ENCODE results near the gene ATXN10.

The ATXN10 gene

GRCh38 chr22:45812910-45813309 is 141.3 kb downstream of the ATXN10 start:
- Histone ChIP-seq H3K4me2 (ENCODE audit: low read length) (no peak overlapping the region), H2AFZ (ENCODE audit: low read depth, low read length) (no peak overlapping the region), H3K9me3 (ENCODE audit: insufficient read depth, low read length) (no peaks in the 10 kb centered on the region), H3K36me3 (replicated peaks; ENCODE audit: low read depth, low read length) (peaks cover 19% of the 10 kb centered on the region), H3K4me1 (ENCODE audit: low read length) (no peaks in the 10 kb centered on the region), H3K4me3 (ENCODE audit: low read length) (no peak overlapping the region), H4K20me1 (ENCODE audit: insufficient read depth, low read length) (no peaks in the 10 kb centered on the region), H3K27me3 (ENCODE audit: low read depth, low read length) (no peaks in the 10 kb centered on the region), H3K79me2 (ENCODE audit: low read length) (no peaks in the 10 kb centered on the region), H3K9ac (ENCODE audit: low read length) (no peak overlapping the region), H3K27ac (ENCODE audit: low read length) (no peak overlapping the region)
- TF ChIP-seq CTCF (IDR thresholded peaks at IDR 0.05; ENCODE audit: low read depth, low read length) (no peak), EZH2phosphoT487 (IDR thresholded peaks at IDR 0.05; ENCODE audit: low read depth) (no peak)

GRCh38 chr22:45814198-45814597 is 142.6 kb downstream of the ATXN10 start:
- Histone ChIP-seq H3K9me3 (ENCODE audit: insufficient read depth, low read length) (no peaks in the 10 kb centered on the region), H3K36me3 (replicated peaks; ENCODE audit: low read depth, low read length) (peaks cover 16% of the 10 kb centered on the region), H3K27me3 (ENCODE audit: low read depth, low read length) (no peaks in the 10 kb centered on the region), H3K4me1 (ENCODE audit: low read length) (no peaks in the 10 kb centered on the region), H3K9ac (ENCODE audit: low read length) (no peak overlapping the region), H3K4me3 (ENCODE audit: low read length) (no peak overlapping the region), H2AFZ (ENCODE audit: low read depth, low read length) (no peak overlapping the region), H3K27ac (ENCODE audit: low read length) (no peak overlapping the region), H3K79me2 (ENCODE audit: low read length) (no peaks in the 10 kb centered on the region), H3K4me2 (ENCODE audit: low read length) (no peak overlapping the region), H4K20me1 (ENCODE audit: insufficient read depth, low read length) (no peaks in the 10 kb centered on the region)
- TF ChIP-seq CTCF (IDR thresholded peaks at IDR 0.05; ENCODE audit: low read depth, low read length) (no peak), EZH2phosphoT487 (IDR thresholded peaks at IDR 0.05; ENCODE audit: low read depth) (no peak)

GRCh38 chr22:45816776-45817175 is 145.1 kb downstream of the ATXN10 start:
- H3K36me3 ChIP-seq (replicated peaks; ENCODE audit: low read depth, low read length): peaks cover 12% of the 10 kb centered on the region
- H3K4me2 ChIP-seq (ENCODE audit: low read length): no peak overlapping the region
- no peak overlapping the region for H3K9ac ChIP-seq (ENCODE audit: low read length)
- H3K4me3 ChIP-seq (ENCODE audit: low read length): no peak overlapping the region
- no peaks in the 10 kb centered on the region for H3K27me3 ChIP-seq (ENCODE audit: low read depth, low read length)
- no peaks in the 10 kb centered on the region; the same call in 1 of the 2 replicates for H4K20me1 ChIP-seq (ENCODE audit: insufficient read depth, low read length)
- no peaks in the 10 kb centered on the region for H3K79me2 ChIP-seq (ENCODE audit: low read length)
- H2AFZ ChIP-seq (ENCODE audit: low read depth, low read length): no peak overlapping the region
- H3K27ac ChIP-seq (ENCODE audit: low read length): no peak overlapping the region
- H3K4me1 ChIP-seq (ENCODE audit: low read length): no peaks in the 10 kb centered on the region
- no peak for TF ChIP-seq CTCF (IDR thresholded peaks at IDR 0.05; ENCODE audit: low read depth, low read length)
- TF ChIP-seq EZH2phosphoT487 (IDR thresholded peaks at IDR 0.05; ENCODE audit: low read depth): no peak
- no peaks in the 10 kb centered on the region for H3K9me3 ChIP-seq (ENCODE audit: insufficient read depth, low read length)

GRCh38 chr22:45817745-45818423 is 146.2 kb downstream of the ATXN10 start:
- H3K4me2 ChIP-seq (ENCODE audit: low read length): no peak overlapping the region
- no peak overlapping the region for H2AFZ ChIP-seq (ENCODE audit: low read depth, low read length)
- no peaks in the 10 kb centered on the region; the same call in 1 of the 2 replicates for H4K20me1 ChIP-seq (ENCODE audit: insufficient read depth, low read length)
- H3K27ac ChIP-seq (ENCODE audit: low read length): no peak overlapping the region
- TF ChIP-seq EZH2phosphoT487 (IDR thresholded peaks at IDR 0.05; ENCODE audit: low read depth) (no peak), CTCF (IDR thresholded peaks at IDR 0.05; ENCODE audit: low read depth, low read length) (no peak)
- no peaks in the 10 kb centered on the region for H3K79me2 ChIP-seq (ENCODE audit: low read length)
- no peaks in the 10 kb centered on the region for H3K9me3 ChIP-seq (ENCODE audit: insufficient read depth, low read length)
- H3K9ac ChIP-seq (ENCODE audit: low read length): no peak overlapping the region
- peaks cover 9% of the 10 kb centered on the region for H3K36me3 ChIP-seq (replicated peaks; ENCODE audit: low read depth, low read length)
- no peak overlapping the region for H3K4me3 ChIP-seq (ENCODE audit: low read length)
- no peaks in the 10 kb centered on the region for H3K4me1 ChIP-seq (ENCODE audit: low read length)
- H3K27me3 ChIP-seq (ENCODE audit: low read depth, low read length): no peaks in the 10 kb centered on the region

Data from OCI-LY3 (cell line).